NCI-H446 (cell line): ENCODE data around the gene ZFHX3.

Experiments used
- DNase-seq, 2 experiments: peaks; one replicate each; lab custom pipeline; 2025; lab: John Stamatoyannopoulos, UW

Gene ZFHX3

DNA sequence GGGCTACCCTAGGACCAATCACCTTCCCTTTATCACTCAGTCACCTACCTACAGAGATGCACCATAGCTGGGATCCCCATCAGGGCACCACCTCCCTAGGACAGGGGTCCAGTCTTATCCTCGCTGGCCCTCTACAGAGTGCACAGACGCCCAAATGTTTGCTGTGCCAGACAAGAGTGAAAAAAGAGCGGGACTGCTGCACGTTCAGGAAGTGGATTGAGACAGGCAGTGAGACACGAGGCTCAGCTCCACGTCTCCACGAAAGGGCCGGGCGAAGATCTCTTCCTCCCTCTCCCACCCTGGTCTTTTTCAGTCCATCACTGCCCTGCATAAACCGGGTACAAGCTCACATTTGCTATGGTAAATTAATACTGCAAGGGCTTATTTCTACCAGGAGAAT is 95.5 kb downstream of the ZFHX3 start:
- no peak for DNase-seq

- no peak for DNase-seq
Observed at GRCh38 chr16:72951916-72952315, 96.0 kb downstream of the ZFHX3 start.

DNA sequence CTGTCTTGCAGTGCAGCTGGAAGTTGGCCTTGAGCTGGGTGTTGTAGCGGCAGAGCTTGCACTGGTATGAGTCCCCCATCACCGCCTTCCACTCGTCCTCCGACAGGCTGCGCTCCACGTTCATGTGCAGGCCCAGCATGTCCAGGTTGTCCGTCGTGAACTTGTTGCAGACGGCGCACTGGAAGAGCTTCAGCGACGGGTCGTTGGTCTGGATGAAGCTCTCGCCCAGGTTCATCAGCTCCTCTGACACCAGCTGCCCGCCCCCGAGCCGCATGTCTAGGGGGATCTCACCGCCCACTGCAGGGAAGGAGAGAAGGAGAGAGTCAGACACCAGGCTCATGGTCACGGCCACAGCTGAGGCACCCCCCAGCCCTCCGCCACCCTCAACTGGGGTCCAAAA is 97.3 kb downstream of the ZFHX3 start:
- no peak for DNase-seq

- DNase-seq: no peak
Observed at GRCh38 chr16:72948238-72948829, 99.6 kb downstream of the ZFHX3 start.

DNA sequence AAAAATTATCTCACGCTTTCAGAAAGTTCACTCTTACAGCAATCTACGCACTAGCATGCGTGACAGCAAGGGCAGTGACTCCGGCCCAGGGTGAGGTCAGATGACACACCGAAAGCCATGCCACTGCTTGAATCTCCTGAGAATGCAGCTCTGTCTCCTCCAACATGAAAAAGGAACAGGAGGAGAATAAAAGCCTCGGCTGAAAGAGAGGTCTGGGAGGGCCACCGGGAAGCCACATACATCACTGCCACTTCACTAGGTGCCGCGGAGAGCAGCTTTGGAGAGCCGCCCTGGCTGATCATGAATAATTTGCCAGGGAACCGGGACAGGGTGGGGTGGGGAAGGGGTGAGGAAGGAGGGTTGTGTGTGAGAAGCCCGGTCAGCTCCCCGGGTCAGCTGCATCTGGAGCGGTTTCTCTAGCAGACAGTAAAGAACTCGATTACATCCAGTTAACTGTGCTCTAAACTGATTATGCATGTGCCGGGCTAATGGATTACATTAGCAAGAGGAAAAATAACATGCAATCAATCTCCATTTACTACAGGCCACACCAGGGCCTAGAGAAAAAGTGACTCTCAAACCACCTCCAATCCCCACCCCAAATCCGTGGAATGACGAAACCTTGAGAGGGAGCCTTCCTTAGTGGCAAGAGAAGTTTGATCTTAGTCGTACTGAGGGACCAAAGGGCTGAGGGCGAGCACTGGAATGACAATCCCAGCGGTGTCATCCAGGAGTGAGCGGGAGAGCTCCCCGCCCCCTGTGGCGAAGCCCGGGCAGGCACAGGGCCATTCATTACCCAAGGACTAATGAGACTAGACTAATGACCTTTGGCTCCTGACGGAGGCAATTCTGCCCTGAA is 100.3 kb downstream of the ZFHX3 start:
- DNase-seq: no peak

DNA sequence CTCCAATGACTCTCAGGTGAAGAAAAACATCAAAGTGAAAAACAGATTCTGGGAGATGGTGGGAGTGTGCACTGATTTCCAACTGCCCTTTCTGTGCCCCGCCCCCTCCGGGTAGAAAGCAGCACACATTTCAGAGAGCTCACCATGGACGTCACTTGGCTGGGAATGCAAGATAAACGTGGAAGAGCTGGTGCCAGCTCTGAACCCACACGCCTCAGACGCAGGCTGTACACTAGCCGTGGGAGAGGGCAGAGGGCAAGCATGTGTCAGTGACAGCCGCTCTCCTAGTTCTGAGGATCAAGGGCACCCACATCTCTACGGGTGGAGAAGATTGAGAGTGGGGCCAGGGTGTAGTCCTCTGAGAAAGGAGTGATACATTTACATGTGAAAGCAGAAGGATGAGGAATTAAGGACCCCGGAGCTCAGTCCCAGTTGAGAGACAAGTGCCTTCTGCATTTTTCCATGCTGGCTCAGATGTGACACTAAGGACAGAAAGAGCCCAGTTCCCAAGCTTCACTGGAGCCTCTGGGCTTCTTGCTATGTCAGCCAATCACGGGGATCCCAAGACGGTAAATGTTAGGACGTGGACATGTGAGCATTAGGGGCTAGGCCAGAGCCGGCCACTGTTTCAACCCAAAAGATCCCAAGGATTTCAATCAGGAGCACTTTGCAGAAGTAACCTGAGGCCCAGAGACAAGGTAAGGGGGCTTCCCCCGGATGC is 101.3 kb downstream of the ZFHX3 start:
- no peak for DNase-seq

- DNase-seq: no peak
Observed at GRCh38 chr16:72946063-72946462, 101.9 kb downstream of the ZFHX3 start.

DNA sequence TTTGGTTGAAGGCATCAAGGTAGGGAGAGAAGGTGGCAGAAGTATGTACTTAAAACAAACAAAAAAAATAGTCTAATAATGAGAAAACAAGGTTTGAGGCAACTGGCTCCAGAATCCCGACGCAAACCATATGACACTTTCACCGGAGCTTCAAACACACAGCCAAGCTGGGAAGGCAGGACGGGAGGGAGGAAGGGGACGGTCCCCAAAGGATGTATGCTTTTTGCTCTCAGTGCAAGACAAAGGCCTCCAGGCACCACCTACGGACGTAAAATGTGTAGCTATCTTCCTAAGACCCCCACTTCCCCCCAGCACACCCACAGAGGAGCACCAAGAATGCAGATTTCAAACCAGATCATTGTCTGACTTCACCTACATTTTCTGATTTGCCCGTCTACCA is 102.3 kb downstream of the ZFHX3 start:
- no peak for DNase-seq

DNA sequence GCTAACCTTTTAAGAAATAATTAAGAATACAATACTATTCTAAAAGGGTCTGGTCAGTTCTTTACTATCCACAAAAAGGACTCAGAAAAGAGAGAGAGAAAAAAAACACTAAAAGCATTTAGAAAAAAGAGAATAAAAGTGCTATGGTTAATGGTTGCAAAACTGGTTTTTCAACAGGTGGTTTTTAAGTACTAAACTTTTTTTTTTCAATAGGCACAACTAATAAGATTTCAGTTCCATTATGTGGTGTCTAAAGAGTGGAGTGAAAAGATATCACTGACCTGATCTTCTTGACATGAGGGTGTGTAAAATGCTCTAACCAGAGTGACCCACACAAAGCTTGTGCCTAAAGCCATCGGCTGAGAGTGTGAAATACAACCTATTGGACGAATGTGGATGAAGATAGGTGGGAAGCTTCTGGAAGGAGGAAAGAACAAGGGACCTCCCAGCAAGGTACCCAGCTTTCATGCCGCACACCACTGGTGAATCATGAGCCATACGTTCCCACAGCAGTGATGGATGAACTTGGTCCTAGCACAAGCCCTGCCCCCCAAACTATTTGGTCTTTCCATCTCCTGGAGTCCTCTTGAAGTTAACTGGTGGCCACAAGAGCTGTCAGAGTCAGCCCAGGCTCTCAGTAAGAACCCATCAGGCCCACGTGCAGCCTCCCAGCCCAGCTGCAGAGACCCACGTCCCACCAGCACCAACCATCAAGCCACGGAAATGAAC is 103.0 kb downstream of the ZFHX3 start:
- DNase-seq: no peak

DNA sequence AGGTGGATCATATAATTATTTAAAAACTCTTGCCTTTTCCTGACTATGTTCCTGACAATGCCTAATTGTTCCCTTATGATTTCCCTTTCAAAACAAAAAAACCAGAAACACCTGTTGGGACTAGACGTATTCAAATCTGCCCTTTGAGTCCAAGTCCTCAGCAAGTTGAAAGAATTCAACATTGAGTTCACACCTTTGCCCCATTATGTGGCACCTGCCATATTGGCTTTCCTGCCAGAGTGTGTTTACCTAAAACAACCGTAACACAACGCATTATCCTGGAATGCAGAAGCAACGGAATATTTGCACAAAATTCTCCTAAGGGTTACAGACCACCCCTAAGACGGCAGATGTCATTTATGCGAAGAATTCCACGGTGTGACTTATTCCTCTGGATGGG is 105.9 kb downstream of the ZFHX3 start:
- no peak for DNase-seq

DNA sequence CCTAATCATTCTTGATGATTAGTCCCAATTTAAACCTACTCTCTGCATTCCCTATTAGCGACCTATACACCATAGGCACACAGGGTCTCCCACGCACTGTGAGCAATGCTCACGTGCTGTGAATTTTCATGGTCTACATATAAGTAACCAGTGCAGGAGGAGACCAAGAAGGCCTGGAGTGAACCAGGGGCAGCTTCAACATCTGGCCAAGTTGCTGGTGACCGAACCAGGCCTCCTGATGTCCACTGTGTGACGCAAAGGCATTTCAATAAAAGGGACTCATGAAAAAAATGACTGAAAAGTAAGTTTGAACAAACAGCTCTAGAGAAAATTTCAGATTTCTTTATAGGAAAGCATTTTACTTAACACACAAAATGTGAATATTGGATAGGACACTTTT is 107.0 kb downstream of the ZFHX3 start:
- DNase-seq: no peak

DNA sequence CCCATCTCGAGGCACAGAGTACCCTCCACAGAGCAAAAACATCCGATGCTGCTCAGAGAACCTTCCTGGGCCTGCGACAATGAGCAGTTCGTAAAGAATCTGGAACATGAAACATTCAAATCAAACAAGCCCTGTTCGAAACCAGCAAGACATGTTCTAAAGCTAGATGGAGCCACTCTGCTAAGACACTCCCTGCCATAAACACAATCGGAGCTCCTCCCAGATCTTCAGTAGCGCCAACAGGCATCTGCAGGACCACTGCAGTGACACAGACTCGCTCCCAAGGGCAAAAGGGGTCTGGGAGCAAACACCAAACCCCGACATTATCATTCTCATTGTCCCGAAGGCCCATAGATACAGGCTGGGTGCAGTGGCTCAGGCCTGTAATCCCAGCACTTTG is 108.7 kb downstream of the ZFHX3 start:
- no peak for DNase-seq

GRCh38 chr16:72938795-72939164 is 109.1 kb downstream of the ZFHX3 start:
- DNase-seq: peak; percentile 21 to 68

DNA sequence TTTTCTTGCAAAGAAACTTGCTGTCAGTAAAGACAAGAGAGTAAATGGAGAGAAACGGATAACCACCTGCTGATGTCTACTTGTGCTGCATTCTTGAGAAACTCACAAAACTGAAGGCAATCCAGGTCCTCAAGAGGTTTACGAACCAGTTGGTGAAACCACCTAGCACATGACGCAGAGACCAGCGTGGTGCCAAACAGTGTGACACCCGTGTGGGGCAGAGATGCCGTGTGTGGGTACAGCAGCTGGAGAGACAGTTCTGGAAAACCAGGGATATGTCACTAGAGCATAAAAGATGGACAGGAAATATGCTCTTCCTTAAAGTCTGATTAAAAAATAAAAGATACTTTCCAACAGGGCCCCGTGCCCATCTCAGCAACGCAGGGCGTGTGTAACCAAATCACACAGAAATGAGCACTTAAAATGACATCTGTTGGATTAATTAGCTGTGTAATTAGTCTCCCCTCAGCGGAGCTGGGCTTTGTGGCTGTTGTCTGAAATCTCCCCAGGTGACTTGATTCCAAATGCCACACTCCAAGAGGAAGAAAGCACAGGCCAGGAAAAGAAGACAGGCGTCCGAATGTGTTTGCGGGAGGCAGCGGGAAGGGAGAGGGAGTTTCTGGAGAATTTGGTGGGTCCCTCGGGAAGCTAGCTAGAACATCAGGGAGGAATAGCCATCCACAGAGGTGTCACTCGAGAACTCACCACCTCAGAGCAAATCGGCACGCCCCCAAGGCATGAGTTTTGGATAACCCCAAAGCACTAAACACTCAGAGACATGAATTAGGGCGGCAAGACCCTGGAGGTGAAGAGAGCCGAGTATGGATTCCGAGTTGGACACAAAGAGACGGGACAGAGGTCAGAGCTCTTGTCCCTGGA is 109.8 kb downstream of the ZFHX3 start:
- DNase-seq: peak in 1 of 2 experiments; percentile 38

DNA sequence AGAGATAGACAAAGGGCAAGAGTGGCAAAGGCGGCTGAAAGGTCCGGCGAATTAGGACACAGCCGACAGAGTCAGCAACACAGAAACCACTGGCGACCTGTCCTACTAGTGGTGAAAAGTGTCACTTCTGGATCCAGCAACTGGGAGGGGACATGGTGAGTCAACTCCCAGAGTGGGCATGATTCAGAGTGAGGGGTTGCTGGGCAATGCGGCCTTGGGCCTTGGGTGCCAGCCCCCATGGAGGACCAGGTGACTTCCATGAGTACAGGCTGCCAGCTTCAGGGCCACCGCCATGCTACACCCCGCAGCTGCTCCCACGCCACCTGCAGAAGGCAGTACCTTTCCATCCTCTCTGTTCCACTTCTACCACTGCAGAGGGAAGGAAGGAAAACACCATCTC is 110.6 kb downstream of the ZFHX3 start:
- no peak for DNase-seq

DNA sequence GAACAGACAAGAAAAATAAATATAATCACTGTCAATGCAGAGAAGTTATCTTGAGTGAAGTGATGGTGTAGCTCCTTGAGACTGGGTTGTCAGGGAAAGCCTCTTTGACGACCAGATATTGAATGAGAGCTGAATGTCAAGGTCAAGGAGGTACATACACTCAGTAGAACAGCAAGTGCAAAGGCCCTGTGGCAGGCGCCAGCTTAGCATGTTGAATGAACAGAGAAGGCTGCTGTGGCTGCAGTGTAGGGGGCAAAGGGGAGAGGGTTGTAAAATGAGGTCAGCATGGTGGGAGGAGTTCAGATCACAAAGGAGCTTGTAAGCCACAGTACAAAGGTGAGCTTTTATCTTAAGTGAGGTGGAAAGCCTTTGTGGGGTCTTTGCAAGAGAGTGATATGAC is 111.5 kb downstream of the ZFHX3 start:
- no peak for DNase-seq

DNA sequence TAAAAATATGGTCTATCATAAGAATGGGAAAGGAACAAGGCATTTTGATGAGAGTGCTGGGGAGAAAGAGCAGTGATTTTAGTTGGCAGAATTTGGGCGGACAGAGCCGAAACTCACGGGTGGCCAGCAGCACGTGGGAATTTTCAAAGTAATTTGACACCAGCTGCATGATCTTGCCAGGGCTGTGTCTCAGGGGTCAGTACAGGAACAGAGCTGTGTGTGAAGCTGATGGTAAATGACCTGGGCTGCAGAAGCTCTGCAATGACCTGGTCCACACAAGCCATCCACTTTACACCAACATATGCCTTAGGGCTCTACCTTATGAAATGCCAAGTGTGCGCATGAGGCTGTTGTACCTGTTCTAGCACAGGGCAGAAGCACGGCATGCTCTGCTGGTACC is 112.0 kb downstream of the ZFHX3 start:
- no peak for DNase-seq

DNA sequence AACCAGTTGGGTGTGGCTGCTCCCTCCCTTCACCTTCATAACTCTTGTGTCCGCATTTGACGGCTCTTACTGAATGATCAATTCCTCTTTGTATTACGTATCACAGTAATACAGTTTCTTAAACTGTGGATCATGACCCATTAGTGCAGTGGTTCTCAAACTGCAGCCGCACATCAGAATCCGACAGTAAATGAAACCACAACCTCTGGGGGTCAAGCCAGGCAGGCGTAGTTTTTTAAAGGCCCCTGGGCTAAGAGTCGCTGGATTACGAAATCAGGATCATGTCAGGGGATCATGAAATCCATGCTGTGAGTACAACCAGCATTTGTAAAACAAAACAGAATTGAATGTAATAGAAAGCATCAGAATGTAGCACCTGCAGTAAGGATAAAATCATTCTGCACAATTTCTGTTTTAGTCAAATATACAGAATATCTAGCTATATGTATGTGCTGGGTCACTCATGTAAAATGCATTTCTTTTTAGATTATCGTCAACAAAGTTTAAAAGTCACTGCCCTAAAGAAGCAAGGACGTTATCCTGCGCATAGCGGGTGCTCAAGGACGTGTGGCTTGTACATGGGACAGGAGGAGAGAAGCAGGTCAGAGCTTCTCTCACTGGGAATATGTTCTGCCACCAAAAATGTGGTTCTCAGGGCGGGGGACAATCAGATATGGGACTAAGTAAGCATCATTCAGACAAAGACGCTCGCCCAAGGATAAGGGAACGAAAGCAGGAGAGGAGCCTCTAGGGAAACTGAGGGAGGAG is 113.1 kb downstream of the ZFHX3 start:
- no peak for DNase-seq

DNA sequence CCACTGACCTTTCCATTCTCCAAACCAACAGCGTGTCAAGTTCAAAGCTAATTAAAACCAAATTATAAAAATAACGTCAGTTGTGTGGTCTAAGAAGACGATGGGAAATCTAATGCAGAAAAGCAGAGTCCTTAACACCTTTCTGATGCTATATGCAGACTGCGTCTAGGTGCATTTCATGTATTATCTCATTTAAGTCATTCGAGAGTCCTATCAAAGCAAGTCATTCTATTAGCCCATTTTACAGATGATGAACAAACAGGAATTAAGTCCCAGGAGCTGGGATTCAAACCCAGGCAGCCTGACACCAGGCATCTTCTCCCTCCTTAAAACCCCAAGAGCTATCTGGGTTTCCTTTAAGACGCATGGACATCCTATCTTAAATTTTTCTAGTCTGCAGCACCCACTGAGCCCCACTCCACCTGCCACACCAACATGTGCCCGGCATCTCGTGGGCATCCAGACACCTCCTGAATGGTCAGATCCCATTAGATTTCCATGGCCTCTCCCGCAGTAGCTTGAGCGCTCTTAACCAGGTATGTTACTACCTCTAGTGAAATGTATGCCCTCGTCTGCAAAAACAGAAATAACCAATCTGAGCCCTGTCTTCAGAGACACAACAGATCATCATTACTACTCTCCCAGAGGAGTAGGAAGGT is 115.1 kb downstream of the ZFHX3 start:
- DNase-seq: no peak

GRCh38 chr16:72932050-72932449 is 115.9 kb downstream of the ZFHX3 start:
- no peak for DNase-seq
